Cerebellar nuclear complex (tissue), 1 donor: ENCODE data around the gene ACTRT2.

Source experiments
- DNase-seq, 2 experiments: peaks; one replicate each; lab custom pipeline; 2025; lab: John Stamatoyannopoulos, UW

The ACTRT2 gene

DNA sequence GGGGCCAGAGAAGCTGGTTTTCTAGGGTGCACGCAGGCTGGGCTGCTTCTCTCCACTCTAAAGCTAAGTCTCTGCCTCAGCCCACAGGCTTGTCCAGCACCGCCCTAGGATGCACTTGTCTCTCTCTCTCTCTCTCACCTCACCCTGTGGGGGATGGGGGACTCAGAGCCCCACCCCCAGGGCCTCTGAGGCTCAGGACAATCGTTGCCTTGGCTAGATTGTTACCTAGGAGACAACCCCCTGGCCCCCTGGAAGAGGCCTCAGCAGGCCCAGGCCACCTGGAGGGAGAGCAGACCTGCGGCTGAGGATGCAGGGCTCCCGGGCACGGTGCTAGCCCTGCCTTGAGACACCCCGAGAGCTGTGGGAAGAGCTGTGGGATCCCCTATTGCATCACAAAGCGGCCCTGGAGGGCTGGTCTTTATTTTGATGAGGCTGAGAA lies at the start of gene ACTRT2:
TSS of gene ACTRT2 (plus strand) at position 235 of the 439 bp plus-strand sequence. CDS start 220 bp downstream, outside the sequence.
- DNase-seq, result no peak

DNA sequence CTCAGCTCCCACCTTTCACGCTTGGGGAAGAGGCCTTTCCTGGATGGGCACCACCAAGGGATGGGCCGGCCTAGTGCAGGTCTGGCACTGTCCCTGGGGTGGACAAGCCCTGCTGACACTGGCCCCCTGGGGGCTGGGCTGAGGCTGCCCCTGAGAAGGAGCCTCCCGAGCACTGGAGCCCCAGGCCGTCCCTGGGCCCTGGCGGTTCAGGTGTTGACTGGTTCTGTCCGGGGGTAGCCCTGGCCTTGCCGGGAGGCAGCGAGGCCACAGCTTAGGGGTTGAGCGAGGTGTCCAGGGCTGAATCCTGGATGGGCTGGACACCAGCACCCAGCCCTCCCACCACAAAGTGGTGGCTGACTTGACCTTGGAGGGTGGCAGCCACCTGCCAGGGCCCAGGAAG lies 49.7 kb upstream of the ACTRT2 start:
- DNase-seq, result no peak

DNA sequence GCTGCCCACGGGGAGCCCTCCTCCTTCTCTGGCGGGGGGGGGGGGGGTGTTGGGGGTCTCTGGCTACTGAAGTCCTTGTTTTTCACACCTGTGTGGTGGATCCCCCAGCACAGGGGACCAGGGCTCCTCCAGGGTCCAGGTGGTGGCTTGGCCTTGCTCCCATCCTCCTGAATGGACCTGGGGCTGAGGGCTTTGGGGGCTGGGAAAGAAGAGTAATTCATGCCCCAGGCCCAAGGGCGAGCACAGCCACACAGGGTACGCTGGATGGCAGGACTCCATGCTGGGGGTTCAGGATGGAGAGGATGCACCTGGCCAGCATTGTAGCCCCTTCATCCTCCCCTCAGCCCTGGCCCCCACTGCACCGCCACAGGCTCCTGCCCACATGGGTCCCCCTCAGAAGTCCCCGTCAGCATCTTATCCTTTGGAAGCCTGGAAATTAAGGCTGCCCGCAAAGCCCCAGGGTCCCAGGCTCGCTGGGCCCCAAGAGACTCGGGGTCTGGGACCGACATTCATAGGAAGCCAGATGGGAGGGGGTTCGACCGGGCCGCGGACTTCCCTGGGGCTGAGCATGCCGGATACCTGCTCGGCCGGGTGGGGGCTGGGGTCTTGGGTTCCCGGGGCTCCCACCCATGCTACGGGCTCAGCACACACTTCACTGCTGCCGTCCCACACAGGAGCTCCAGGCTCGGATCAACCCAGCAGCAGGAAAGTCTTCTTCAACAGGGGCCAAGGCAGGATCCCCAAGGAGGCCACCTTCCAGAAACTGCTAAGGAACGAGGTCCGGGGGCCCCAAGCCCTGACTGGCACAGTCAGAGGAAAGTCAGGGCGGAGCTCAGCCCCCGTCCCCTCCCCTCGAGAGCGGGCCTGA lies 49.0 kb upstream of the ACTRT2 start:
- no peak for DNase-seq

DNA sequence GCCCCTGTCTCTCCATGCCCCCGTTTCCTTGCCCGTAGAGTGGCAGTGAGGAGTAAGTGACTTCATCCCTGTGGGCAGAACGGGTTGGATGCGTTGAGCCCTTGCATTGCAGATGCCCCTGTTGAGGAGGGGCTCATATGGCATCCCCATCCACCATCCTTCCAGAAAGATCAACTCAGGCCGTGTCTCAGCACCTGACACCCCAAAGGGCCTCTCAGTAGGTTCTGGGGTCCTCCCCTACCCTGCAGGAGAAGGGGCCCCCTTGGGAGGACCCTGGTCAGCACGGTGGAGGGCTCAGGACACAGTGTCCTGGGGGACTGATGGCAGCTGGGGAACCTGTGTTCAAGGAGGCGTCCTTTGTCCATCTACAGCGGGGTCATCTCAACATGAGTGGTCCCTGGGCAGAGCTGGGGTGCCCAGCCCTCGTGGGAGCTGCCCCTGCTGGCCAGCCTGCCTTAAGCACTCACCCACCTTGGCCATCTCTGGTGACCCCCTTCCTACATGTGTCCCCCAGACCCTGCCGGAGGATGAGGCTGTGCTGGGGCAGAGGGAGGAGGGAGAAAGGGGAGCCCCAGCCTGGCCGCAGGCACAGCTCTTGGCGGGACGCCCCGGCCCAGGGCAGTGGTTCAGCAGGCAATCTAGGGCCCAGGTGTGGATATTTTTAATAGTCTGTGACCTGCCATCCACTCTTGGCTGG lies 48.2 kb upstream of the ACTRT2 start:
- DNase-seq, result no peak

DNA sequence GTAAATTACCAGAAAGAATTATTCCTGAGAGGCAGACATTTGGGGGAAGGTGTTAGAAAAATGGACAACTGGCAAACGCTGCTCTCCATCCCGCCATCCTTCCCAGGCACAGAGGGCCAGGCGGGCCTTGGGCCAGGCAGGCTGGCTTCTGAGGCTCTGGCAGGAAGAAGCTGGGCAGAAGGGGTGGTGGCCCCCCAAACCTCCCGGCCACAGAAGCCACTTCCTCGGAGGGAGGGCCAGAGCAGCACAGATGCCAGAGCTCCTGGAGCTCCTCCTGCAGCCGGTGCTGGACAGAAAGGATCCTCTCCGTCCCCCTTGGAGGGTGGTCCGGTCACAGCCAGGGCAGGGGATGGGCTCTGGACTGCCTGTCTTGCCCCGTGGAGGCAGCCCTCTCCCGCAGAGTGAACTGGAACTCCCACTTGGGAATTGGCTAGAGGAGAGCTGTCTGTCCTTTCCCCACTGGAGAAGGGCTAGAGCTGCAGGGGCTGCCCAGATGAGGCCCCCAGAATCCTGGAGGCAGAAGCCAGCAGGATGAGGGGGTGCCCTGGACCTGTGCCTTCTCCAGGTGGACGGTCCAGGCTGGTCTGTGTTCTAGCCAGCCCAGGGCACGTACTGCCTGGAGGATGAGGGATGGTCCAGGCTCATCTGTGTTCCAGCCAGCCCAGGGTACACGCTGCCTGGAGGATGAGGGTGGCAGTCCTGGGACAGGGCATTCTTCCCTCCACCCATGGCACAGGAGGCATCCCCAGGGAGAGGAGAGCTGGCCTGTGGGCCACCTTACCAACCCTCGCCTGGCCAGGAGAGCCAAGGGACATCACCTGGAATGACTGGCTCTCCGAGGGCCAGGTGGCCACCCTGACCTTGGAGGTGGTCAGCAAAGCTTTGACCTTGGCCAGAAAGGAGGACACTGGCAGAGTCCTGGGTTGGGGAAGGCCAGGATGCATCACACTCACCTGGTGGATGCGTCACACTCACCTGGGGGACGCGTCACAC lies 47.4 kb upstream of the ACTRT2 start:
- DNase-seq, result no peak

DNA sequence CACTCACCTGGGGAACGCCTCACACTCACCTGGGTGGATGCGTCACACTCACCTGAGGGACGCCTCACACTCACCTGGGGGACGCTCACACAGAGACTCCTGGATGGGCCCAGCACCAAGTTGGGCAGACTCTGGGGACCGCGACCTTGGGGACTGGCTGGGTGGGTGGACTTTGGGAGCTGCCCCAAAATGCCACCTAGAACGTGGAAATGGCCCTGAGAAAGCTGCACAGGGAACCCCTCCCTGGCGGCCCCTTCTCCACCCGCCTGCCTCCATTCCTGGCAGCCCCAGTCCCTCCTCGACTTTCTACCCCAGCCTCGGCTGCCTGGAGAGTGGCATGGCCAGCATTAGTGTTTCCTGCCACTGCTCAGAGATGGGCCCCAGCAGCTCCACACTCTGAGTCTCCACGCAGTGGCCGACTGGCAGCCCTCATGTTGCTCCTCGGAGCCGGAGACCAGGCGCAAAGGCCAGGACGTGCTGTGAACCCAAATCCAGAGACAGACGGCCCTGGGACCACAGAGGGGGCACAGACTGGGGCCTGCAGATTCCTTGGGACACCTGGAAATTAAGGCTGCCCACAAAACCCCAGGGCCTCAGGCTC lies 46.5 kb upstream of the ACTRT2 start:
- DNase-seq, result no peak

DNA sequence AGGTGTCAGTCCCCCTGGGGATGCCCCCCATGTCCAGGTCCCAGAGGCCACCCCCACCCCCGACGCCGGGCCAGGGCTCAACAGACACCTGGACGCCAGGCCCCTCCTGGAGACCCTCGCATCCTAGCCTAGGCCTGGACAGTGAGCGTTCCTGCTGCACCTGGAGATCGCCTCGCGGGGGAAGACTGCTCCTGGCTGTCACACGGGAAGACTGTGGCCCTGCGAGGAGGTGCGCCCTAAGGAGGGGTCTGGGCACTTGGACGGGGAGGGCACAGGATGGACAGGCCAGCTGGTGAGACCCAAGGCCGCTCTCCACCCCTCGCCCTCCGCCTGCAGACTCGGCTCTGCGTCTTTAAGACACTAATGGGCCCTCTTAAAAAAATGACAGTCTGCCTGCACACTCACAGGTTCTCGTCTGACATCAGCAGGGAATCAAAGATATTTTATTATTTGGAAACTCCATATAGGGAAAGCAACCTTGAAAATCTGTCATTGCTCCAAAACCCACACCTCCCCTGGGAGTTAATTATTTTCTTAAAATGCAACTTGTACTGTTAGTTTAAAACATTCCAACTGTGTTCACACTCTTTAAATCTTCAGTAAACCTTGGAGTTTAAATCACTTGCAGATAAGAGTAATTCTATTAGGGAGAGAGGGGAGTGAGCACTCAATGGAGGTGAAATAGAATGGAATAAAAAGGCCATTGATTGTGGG lies 45.6 kb upstream of the ACTRT2 start:
- no peak for DNase-seq

DNA sequence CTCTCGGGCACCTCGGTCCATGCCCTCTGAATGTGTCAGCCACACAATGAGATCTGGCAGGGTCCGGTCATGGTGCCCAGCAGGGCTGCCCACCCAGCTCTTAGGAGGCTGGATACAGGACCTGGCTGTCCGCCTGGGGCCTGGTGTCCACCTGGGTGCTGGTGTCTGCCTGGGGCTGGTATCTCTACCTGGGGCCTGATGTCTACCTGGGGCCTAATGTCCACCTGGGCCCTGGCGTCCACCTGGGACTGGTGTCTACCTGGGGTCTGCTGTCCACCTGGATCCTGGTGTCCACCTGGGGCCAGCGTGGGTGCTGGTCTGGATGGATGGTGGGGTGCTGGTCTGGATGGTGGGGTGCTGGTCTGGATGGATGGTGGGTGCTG lies 45.1 kb upstream of the ACTRT2 start:
- no peak for DNase-seq

DNA sequence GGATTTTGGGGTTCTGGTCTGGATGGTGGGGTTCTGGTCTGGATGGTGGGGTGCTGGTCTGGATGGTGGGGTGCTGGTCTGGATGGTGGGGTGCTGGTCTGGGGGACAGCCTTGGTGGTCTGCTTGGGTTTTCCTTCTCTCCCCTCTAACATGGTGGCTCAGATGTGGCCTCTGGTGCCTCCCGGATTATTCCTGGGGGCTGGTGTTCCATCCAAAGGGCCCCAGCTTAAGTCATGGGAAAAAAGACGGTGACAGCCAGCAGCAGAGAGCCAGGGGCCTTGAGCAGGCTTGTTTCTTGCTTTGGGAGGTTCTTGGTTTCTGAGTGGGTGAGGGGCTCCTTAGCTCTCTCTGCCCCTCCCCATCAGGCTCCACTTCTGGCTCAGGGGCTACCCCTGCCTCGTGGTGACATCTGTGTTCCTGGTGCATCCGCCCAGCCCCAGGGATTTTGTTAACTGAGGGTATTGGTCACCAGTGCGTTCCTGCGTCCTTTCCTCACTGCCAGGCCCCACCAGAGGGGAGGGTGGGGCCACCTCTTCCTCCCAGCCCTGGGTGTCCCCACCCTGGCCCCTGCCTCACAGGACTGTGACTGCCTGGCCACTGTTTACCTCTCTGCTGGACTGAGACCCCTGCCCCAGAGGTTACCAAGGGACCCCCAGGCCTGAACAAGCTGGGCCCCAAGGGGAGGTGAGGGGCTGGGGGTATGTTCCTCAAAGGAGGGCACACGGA lies 43.2 kb upstream of the ACTRT2 start:
- no peak for DNase-seq

DNA sequence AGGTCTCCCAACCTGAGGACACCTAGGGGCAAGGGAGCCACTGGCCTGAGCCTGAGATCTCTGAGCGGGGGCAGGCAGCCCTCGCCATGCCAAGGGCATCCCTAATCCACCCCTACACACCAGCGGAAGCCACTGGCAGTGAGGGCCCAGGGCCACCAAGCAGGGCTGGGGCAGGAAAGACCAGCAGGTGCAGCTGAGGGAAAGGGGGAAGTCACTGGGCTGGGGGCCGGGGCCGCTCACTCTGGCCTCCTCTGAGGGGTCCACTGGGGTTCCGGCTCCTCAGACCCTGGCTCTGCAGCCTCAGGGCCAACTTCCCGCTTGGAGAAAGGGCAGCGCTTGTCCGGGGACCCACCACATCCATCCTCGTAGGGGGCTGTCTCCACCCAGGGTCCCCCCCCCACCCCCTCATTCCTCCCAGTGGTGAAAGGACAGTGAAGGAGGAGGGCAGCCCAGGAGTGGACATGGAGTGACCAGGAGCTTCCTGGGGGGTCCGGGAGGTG lies 42.5 kb upstream of the ACTRT2 start:
- no peak for DNase-seq

DNA sequence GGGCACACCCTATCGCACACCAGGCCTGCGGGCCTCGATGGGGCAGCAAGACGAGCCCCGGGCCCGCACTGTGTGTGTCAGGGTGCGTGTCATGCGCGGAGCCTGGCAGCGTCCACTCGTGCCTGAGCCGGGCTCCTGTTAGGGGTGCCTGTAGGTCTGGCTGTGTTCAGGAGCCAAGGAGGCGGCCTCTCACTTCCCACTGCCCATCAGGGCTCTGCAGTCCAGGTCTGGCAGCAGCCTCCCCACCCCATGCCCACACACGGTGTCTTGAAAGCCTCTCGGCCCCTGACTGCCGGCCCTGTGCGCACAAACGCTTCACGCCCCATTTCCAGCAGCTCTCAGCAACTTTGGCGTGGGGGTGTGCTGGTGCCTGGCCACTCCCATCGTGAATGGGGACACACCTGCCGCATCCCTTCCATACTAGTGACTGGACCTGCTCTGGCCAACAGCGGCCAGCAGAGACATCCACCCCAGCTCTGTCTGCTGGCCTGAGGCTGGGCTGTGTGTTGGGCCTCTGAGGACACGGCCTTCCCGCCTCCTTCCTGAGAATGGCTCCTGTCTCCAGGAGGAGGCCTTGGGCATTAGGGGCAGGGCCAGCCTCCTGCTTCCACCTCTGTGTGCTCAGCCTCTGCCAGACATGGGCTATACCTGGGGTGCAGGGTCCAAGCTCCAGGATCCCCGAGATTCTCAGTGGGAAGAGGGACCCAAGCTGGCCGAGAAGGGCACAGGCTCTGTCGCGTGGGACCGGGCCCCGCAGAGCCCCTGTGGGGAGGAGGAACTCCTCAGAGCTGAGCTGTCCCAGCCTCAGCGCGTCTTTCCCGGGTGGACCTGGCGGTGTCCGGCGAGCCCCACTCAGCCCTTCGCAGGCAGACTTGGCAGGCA lies 41.8 kb upstream of the ACTRT2 start:
- DNase-seq, result no peak

DNA sequence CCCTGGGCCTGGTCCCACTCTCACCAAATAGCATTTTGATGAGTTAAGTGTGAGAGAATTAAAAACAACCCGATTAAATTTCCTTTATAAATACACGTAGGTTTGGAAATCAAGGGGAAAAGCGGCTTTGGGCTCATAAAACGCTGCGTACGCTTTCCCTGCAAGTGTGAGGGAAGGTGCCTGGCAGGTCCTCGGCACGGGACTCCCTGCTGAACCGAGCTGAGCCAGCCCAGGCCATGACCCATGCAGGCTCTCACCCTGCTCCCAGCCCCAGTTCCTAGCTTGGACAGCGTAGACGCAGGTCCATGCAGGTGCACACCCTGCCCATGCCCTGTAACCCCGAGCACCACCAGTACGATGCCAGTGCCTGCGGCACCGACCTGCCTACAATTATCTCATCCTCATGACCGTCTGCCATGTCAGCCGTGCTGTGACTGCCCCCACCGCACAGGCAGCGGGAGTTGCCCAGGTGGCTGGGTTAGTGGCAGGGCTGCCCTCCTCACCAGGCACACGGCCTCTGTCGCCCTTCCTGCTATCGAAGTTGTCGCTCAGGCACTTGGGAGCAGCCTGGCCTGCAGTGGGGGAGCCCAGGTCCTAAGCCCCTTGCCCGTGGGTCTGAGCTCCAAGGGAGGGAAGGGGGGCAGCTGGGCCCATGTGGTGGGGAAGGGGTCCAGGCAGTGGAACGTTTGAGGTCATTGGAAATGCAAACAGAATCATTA lies 41.0 kb upstream of the ACTRT2 start:
- DNase-seq, result no peak

DNA sequence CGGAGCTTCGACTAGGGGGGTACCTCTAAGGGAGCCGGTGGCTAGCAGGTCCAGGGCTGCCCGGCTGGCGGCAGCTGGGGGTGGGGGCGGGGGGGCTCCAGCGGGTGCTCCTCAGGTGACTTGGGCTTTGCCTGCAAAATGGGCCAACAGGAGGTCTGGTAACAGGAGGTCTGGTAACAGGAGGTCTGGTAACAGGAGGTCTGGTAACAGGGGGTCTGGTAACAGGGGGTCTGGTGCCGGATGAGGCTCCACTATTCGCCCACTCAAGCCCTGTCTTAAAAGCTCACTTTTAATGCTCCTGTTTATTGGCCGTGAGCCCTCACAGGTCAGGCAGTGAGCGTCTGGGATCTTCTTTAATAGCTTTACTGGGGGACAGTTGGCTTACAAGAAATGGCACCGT lies 40.4 kb upstream of the ACTRT2 start:
- DNase-seq, result no peak

DNA sequence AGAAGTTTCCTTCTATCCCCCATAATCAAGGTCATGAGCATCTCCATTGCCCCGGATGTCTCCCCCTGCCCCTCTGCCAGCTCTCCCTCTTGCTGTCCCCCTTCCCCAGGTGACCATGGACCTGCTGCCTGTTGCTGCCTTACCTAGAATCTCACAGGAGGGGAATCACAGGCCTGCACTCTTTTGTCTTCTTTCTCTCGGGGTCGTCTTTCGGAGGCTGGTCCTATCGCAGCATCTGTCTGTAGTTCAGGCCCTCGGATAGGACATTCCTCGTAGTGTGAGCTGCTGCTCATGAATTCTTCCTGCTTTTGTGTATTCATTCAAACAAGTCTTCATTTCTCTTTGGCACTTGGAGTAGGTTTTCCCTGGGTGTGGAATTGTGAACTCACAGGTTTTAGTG lies 39.9 kb upstream of the ACTRT2 start:
- no peak for DNase-seq

DNA sequence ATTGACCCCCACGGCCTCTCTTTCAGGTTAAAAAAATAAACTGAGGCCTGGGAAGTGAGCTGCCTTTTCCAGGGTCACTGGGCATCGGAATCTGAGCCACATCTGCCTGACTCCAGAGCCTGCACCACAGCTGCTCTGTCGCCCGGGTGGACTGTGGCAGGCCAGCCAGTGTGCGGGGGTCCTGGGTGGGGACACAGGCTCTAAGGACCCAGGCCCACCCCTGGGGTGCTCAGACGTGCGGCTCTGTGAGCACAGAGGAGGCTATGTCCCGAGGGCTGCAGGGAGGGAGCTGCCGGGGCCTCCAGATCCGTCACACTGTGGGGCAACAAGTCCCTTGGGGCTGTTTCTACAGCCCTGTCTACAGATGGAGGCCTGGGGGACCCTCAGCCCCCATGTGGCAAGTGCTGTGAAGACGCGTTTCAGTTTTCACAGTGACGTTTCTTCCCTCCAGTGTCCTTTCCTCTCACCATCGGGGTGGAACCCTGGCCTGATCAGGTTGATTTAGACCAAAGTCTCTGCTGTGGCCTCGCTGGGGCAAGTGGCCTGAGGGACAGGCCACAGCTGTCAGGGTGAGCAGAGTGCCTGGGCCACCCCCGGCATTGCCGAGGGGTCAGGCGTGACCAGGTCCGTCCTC lies 39.2 kb upstream of the ACTRT2 start:
- DNase-seq, result no peak

DNA sequence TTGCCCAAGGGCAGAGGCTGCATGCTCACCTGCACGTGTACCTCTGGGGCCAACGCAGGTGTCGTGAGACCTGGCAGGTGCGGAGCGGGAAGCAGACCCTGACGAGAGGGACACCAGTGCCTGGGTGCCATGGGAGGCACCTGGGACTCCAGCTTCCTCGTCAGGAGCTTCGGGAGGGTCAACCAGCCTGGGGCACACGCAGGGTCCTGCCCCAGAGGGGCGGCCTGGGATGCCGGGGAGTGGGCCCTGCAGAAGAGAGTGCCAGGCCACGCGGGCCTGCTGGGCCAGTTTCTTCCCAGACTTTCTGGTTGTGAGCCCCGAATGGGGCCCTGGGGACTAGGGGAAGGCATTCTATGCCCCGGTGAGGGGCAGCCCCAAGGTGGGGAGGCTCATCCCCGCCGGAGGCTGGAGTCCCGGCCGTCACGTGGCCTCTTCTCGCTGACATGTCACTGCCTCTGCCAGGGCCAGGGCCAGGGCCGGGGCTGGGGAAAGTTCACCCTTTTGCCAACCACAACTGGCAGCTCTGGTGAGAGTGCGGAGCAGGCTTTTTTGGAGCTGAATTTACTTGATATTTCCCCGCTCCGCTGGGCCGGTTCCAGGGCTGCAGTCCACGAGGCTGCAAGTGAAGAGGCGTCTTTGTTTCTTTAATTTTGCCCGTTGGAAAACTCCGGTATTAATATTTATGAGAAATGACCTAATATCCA lies 38.5 kb upstream of the ACTRT2 start:
- DNase-seq, result no peak

DNA sequence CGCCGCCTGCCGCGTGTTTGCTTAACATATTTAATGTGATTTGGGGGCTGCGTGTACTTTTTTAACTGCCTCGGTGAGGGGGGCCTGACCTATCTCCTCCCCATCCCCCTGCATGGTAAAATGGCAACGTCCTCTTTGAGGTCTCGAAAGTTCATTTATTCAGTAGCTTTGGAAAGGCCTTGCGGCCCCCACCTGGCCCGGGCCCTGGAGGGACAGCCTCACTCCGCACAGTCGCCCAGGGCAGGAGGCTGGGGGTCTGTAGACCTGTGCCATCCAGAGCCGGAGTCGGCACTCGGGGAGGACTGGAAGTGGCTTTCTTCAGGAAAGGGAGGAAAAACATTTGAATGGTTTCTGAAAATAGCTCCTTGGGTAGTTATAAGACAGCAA lies 38.0 kb upstream of the ACTRT2 start:
- DNase-seq, result no peak
